HK-2 (cell line): ENCODE measurements around the gene TBL1XR1.
A peak's percentile ranks its signal among the peaks of the same experiment; 100 is the strongest.
"Not testable (repeated sequence)": the region's sequence is repeated elsewhere in the genome, so short reads cannot be mapped to it uniquely, and the experiment has no call there.

Experiments
- DNase-seq: peaks from one replicate; pipeline ENCODE4 v3.0.0-alpha.2; 2018; ENCODE audit not compliant: unreplicated experiment

Gene TBL1XR1

GRCh38 chr3:177182352-177182751, 14.9 kb downstream of the TBL1XR1 start:
- no peak for DNase-seq

GRCh38 chr3:177181418-177181817, 15.9 kb downstream of the TBL1XR1 start:
- no peak for DNase-seq

- DNase-seq = no peak
Measured at GRCh38 chr3:177180506-177180905, 16.8 kb downstream of the TBL1XR1 start.

- DNase-seq = no peak
Measured at GRCh38 chr3:177179281-177180067, 17.8 kb downstream of the TBL1XR1 start.

GRCh38 chr3:177177749-177178221, 19.5 kb downstream of the TBL1XR1 start:
- no peak for DNase-seq

GRCh38 chr3:177174607-177175170, 22.6 kb downstream of the TBL1XR1 start:
- no peak for DNase-seq

GRCh38 chr3:177169936-177170722, 27.2 kb downstream of the TBL1XR1 start:
- no peak for DNase-seq

GRCh38 chr3:177168431-177168830, 28.9 kb downstream of the TBL1XR1 start:
- DNase-seq = no peak

- DNase-seq = no peak
Measured at GRCh38 chr3:177162742-177163141, 34.5 kb downstream of the TBL1XR1 start.

- DNase-seq = not testable (repeated sequence)
Measured at GRCh38 chr3:177161603-177162002, 35.7 kb downstream of the TBL1XR1 start.

GRCh38 chr3:177158461-177158860, 38.8 kb downstream of the TBL1XR1 start:
- DNase-seq = no peak

- no peak for DNase-seq
Measured at GRCh38 chr3:177157492-177157891, 39.8 kb downstream of the TBL1XR1 start.

GRCh38 chr3:177154733-177155132, 42.5 kb downstream of the TBL1XR1 start:
- no peak for DNase-seq

- DNase-seq = peak; percentile 22
Measured at GRCh38 chr3:177150970-177151627, 46.2 kb downstream of the TBL1XR1 start.

- DNase-seq = no peak
Measured at GRCh38 chr3:177150218-177150916, 46.9 kb downstream of the TBL1XR1 start.

- no peak for DNase-seq
Measured at GRCh38 chr3:177149106-177149505, 48.2 kb downstream of the TBL1XR1 start.

GRCh38 chr3:177147790-177148189, 49.5 kb downstream of the TBL1XR1 start:
- DNase-seq = no peak

GRCh38 chr3:177146646-177147045, 50.6 kb downstream of the TBL1XR1 start:
- DNase-seq = no peak

GRCh38 chr3:177145954-177146353, 51.3 kb downstream of the TBL1XR1 start:
- no peak for DNase-seq

- DNase-seq = no peak
Measured at GRCh38 chr3:177145381-177145780, 51.9 kb downstream of the TBL1XR1 start.

GRCh38 chr3:177144922-177145321, 52.4 kb downstream of the TBL1XR1 start:
- DNase-seq = no peak
